Vagina (tissue), 2 donors: ENCODE data around the gene NUAK1.

Experiments
- POLR2A ChIP-seq, 2 donors: fragments of 450-650 bp; IDR thresholded peaks; one replicate each; pipeline ENCODE4 v1.6.1; 2017; ENCODE audit warnings: antibody characterized with exemption in 2 of 2, mild to moderate bottlenecking in 2 of 2, moderate library complexity in 2 of 2
- TF ChIP-seq, protein P1 (sequence below), 3 experiments: fragments of 450-650 bp in 2 of 3; fragments of 200-600 bp in 1 of 3; sonication (generic) in 1 of 3; IDR thresholded peaks; one replicate each; pipeline ENCODE4 v1.5.1; 2017 to 2019; ENCODE audit warnings: antibody characterized with exemption in 3 of 3, mild to moderate bottlenecking in 2 of 3, moderate library complexity in 2 of 3

DNA sequence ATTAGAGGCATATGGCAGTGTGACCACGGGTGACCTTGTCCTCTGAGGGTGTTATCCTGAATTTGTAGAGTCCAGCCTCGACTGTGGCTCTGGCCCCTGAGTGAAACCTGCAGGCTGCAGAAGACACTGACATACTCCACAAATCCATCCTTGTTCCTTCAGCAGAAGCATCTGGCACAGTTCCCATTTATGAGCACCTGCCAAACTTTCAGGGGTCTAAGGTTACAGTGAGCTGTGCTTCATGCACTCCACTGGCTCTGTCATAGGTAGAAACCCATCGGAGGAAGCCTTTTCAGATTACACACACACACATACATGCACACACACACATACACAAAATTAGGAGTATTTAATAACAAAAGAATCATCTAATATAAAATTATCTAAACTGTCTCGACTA, 13.6 kb upstream of the NUAK1 start:
- TF ChIP-seq, protein P1, sequence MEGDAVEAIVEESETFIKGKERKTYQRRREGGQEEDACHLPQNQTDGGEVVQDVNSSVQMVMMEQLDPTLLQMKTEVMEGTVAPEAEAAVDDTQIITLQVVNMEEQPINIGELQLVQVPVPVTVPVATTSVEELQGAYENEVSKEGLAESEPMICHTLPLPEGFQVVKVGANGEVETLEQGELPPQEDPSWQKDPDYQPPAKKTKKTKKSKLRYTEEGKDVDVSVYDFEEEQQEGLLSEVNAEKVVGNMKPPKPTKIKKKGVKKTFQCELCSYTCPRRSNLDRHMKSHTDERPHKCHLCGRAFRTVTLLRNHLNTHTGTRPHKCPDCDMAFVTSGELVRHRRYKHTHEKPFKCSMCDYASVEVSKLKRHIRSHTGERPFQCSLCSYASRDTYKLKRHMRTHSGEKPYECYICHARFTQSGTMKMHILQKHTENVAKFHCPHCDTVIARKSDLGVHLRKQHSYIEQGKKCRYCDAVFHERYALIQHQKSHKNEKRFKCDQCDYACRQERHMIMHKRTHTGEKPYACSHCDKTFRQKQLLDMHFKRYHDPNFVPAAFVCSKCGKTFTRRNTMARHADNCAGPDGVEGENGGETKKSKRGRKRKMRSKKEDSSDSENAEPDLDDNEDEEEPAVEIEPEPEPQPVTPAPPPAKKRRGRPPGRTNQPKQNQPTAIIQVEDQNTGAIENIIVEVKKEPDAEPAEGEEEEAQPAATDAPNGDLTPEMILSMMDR (IDR thresholded peaks at IDR 0.05) = no peak
- TF ChIP-seq POLR2A (IDR thresholded peaks at IDR 0.05) = no peak
